Thyroid gland (tissue), 4 donors: Measurements from ENCODE around the gene RNF167.

Experiments
- POLR2A ChIP-seq, 2 donors: fragments of 450-650 bp; IDR thresholded peaks; one replicate each; pipeline ENCODE4 v1.6.1; 2017; ENCODE audit warnings: antibody characterized with exemption in 2 of 2, mild to moderate bottlenecking in 2 of 2, moderate library complexity in 1 of 2
- TF ChIP-seq, protein P1 (sequence below), 6 experiments: fragments of 200-600 bp in 3 of 6; fragments of 450-650 bp in 3 of 6; sonication (generic) in 3 of 6; IDR thresholded peaks; one replicate each; pipeline ENCODE4 v1.5.1; 2016 to 2019; ENCODE audit warnings: antibody characterized with exemption in 6 of 6, mild to moderate bottlenecking in 2 of 6, inconsistent platforms in 1 of 6, moderate library complexity in 1 of 6

DNA sequence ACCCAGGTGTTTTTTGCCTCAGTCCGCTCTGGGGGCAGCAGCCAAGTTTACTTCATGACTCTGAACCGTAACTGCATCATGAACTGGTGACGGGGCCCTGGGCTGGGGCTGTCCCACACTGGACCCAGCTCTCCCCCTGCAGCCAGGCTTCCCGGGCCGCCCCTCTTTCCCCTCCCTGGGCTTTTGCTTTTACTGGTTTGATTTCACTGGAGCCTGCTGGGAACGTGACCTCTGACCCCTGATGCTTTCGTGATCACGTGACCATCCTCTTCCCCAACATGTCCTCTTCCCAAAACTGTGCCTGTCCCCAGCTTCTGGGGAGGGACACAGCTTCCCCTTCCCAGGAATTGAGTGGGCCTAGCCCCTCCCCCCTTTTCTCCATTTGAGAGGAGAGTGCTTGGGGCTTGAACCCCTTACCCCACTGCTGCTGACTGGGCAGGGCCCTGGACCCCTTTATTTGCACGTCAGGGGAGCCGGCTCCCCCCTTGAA, 42.8 kb upstream of the RNF167 start:
- TF ChIP-seq, protein P1, sequence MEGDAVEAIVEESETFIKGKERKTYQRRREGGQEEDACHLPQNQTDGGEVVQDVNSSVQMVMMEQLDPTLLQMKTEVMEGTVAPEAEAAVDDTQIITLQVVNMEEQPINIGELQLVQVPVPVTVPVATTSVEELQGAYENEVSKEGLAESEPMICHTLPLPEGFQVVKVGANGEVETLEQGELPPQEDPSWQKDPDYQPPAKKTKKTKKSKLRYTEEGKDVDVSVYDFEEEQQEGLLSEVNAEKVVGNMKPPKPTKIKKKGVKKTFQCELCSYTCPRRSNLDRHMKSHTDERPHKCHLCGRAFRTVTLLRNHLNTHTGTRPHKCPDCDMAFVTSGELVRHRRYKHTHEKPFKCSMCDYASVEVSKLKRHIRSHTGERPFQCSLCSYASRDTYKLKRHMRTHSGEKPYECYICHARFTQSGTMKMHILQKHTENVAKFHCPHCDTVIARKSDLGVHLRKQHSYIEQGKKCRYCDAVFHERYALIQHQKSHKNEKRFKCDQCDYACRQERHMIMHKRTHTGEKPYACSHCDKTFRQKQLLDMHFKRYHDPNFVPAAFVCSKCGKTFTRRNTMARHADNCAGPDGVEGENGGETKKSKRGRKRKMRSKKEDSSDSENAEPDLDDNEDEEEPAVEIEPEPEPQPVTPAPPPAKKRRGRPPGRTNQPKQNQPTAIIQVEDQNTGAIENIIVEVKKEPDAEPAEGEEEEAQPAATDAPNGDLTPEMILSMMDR (IDR thresholded peaks at IDR 0.05), result no peak
- no peak for TF ChIP-seq POLR2A (IDR thresholded peaks at IDR 0.05)
